ENCODE measurements around the gene NAV2. TPM values are rescaled to one million over a fixed set of nuclear protein-coding genes. Genes with fewer than 3 reads are reported as not detected.

NAV2 gene
- total RNA-seq, 2 donors from 2014 or later = 0.37 to 0.58 TPM

DNA sequence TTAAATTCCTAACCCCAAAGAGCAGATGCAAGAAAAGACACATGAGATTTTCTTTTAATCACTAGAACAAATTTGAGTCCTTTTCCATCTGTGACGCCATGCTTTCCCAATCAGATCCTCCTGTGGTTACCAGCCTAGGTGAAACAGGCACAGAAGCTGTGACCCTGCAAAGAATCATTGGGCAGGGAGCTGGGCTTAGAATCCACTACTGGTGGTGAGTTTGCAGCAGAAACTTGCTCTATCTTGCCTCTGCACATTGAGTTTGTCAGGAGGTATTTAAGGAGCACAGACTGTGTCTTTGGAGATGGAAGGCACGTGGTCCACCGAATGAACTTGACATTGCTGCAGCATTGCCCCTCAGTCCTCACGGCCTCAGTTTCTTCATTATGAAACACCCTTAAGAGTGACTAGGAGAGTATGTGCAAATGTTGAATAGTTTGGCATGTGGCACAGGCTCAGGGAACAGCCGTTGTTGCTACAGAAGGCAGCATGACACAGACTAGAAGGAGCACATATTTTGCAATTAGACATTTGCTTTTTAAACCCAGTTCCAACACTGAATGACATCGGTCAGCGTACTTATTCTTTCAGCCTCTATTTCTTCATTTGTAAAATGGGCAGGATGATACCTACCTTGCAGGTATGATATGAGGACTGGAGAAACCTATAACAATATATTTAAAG lies 320.1 kb downstream of the NAV2 start:
- no peak overlapping the region for H3K4me3 Mint-ChIP-seq
- no peak overlapping the region for H3K27ac Mint-ChIP-seq
- H3K4me1 Mint-ChIP-seq = no peaks in the 10 kb centered on the region
- peaks cover 11% of the 10 kb centered on the region for H3K27me3 Mint-ChIP-seq
- H3K36me3 Mint-ChIP-seq (ENCODE audit: low read depth) = no peaks in the 10 kb centered on the region
- no peak for ATAC-seq (replicated peaks)
- no peaks in the 10 kb centered on the region for H3K9me3 Mint-ChIP-seq

DNA sequence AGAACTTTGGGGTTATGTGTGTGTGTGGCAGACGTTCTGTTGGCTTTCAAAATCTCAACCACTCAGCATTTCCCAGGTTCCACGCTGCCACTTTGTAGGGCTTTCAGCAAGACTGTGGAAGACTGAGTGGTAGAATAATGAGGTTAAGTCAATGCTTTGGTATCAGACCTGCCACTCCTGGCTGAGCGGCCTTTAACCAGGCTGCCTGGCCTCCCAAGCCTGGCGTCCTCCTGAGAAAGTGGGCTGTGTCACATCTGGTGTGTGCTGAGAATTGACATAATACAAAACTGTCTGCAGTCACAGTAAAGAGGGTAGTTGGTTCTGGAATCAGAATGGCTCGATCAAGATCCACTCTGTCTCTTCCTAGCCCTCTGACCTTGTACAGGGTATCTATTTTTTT lies 321.2 kb downstream of the NAV2 start:
- no peaks in the 10 kb centered on the region for H3K36me3 Mint-ChIP-seq (ENCODE audit: low read depth)
- H3K4me1 Mint-ChIP-seq = no peaks in the 10 kb centered on the region
- H3K27ac Mint-ChIP-seq = no peak overlapping the region
- no peak for ATAC-seq (replicated peaks)
- no peaks in the 10 kb centered on the region for H3K9me3 Mint-ChIP-seq
- no peak overlapping the region for H3K4me3 Mint-ChIP-seq
- peaks cover 11% of the 10 kb centered on the region for H3K27me3 Mint-ChIP-seq

DNA sequence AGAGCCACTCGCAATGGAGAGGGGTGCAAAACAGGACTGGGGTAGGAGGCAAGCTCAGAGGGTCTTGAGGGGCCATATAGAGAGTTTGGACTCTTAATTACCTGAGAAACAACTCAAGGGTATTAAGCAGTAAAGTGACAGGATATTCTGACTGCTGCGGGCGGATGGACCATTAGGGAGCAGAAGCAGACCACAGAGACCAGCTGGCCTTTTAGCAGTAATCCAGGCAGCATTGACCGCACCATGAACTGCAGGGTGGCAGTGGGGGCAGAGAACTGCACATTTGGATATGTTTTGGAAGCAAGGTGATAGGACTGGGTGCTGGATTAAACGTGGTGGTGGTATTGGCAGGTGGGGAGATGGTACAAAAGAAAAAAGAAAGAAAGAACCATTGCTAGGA lies 322.3 kb downstream of the NAV2 start:
- no peaks in the 10 kb centered on the region for H3K4me1 Mint-ChIP-seq
- no peak for ATAC-seq (replicated peaks)
- H3K27ac Mint-ChIP-seq = no peak overlapping the region
- H3K36me3 Mint-ChIP-seq (ENCODE audit: low read depth) = no peaks in the 10 kb centered on the region
- peaks cover 11% of the 10 kb centered on the region for H3K27me3 Mint-ChIP-seq
- no peak overlapping the region for H3K4me3 Mint-ChIP-seq
- H3K9me3 Mint-ChIP-seq = no peaks in the 10 kb centered on the region

DNA sequence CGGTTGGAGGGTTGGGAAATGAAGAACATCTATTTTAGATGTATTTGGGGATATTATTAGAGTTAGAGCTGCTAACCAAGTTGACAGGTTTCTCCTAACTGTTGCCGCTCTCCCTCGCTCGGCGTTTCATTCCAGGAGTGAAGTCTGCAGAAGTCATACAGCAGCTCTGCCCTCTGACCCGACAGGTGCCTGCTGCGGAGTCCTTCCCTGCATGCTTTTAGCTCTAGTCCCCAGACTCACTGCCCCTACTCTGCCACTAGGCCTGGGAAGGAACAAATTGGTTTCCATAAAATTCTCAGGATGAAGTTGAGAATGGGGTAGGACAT lies 322.7 kb downstream of the NAV2 start:
- Mint-ChIP-seq H3K4me1 (no peaks in the 10 kb centered on the region), H3K27ac (no peak overlapping the region), H3K36me3 (ENCODE audit: low read depth) (no peaks in the 10 kb centered on the region), H3K27me3 (peaks cover 11% of the 10 kb centered on the region), H3K9me3 (no peaks in the 10 kb centered on the region), H3K4me3 (no peak overlapping the region)
- ATAC-seq (replicated peaks) = no peak

DNA sequence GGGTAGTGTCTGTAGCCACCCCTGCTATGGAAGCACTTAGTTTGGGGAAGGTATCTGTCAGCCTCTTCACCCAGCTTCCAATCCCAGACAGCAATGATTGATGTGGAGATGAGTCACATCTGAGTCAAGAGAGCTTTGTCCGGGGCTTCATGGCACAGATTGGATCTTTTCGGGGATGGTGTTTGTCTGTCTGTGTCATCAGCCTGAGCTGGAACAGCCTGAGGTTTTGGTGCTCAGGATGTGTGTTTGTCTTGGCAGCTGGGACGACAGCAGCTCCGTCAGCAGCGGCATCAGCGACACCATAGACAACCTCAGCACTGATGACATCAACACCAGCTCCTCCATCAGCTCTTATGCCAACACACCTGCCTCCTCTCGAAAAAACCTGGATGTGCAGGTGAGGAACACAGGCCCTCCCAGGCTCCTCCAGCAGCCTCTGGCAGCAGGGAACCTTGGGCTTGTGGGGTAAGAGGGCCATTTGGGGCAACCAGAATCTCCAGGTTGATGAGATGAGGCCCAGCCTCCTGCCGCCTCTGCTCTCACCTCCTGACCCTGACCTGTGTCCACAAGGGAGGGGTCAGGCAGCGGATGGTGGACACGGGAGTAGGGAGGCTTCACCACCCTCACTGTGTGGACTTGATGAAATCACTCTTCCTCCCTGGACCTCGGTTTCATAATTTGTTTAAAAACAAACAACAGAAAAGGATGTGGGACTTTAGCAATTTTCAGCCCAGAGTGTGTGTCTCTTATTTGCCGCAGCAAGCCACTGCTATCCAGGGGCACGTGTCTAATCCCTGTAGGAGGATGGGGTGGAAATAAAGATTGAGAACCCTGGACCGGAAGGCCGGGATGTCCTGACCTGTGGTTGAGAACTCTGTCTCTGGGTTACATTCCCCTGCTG lies 323.3 kb downstream of the NAV2 start:
- H3K9me3 Mint-ChIP-seq = no peaks in the 10 kb centered on the region
- no peaks in the 10 kb centered on the region for H3K4me1 Mint-ChIP-seq
- no peak overlapping the region for H3K4me3 Mint-ChIP-seq
- peaks cover 11% of the 10 kb centered on the region for H3K27me3 Mint-ChIP-seq
- no peaks in the 10 kb centered on the region for H3K36me3 Mint-ChIP-seq (ENCODE audit: low read depth)
- no peak for ATAC-seq (replicated peaks)
- no peak overlapping the region for H3K27ac Mint-ChIP-seq

DNA sequence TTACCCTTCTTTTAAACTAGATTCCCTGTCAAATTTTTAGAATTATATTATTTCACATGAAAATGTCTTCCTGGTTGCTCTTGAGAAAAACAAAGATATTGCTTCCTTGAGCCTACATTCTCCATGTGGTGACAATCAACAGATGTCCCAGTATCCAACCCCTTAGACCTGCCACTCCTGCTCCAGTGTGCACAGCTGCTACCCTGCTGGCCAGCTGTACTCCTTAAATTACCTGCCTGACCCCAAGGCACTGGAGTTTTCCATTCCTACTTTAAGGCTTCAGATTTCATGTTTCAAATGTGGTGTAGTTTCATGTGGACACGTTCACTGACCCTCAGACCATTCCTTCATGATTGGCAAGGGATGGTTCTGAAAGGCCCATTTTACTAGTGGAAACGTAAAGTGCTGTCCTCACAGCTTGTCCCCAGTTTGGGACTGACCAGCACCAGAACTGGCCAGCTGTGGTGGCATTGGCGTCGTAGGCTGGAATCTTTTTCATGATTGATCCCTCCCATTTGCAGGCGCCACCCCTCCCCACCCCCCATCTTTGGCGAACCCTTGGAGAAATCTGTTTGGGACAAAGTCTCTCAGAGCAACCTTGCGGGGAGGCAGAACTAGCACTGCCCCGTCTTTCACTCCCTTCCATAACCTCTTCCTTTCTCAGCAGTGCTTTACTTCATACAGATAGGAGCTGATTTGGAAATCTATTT lies 324.1 kb downstream of the NAV2 start:
- Mint-ChIP-seq H3K4me3 (no peak overlapping the region), H3K36me3 (ENCODE audit: low read depth) (no peaks in the 10 kb centered on the region), H3K4me1 (no peaks in the 10 kb centered on the region), H3K27ac (no peak overlapping the region), H3K27me3 (peaks cover 7% of the 10 kb centered on the region), H3K9me3 (no peaks in the 10 kb centered on the region)
- ATAC-seq (replicated peaks) = no peak

DNA sequence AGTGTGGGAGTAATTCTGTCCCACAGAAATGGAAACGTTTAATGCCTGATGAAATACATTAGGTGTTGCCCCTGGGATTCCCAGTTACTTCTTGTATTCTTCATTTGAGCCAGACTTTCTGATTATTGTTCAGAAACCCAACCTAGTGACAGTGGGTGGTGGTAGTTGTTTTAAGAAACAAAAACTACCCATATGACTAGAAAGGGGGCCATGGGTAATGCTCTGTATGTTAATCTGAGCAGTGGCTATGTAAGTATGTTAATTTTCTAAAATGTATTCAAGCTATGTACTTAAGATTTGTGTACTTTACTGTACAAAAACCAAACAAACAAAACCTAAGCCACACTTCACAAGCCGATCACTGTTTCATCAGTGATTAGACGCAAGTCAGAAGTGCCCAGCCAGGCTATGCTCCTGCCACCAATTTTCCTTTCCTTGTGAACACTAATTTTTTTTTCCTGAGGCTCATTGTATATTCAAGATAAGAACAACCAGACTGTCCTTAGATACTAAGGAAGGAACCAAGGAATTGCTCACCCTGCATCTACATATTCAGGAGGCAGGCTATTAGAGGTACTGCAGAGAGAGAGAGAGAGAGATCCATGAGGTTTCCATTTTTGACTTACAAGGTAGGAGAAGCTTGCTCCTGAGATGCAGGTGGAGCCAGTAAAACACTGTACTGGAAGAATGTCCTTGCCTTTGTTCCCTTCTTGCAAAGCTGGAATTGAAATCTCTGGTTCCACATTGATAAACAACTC lies 324.9 kb downstream of the NAV2 start:
- no peak overlapping the region for H3K4me3 Mint-ChIP-seq
- H3K27me3 Mint-ChIP-seq = peaks cover 7% of the 10 kb centered on the region
- ATAC-seq (replicated peaks) = peak; percentile 76
- H3K4me1 Mint-ChIP-seq = no peaks in the 10 kb centered on the region
- no peaks in the 10 kb centered on the region for H3K36me3 Mint-ChIP-seq (ENCODE audit: low read depth)
- H3K9me3 Mint-ChIP-seq = no peaks in the 10 kb centered on the region
- no peak overlapping the region for H3K27ac Mint-ChIP-seq

DNA sequence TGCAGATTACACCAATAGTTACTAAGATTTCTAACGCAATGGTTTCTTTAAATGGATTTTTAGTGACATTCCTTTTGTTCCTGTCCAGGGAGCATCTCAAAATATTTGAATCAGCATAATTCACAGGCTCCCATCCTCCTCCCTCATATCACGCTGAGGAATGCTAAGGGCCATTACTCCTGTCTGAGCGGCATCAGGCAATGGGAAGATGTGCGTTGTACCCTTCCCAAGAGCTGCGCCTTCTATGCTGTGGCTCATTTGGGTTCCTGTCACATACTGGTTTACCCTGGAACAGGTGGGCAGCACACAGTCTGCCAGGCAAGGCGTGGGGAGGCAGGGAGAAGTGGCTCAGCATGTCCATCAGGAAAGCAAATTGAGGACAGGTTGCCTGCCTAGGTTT lies 325.8 kb downstream of the NAV2 start:
- no peak for ATAC-seq (replicated peaks)
- Mint-ChIP-seq H3K9me3 (no peaks in the 10 kb centered on the region), H3K27ac (no peak overlapping the region)

DNA sequence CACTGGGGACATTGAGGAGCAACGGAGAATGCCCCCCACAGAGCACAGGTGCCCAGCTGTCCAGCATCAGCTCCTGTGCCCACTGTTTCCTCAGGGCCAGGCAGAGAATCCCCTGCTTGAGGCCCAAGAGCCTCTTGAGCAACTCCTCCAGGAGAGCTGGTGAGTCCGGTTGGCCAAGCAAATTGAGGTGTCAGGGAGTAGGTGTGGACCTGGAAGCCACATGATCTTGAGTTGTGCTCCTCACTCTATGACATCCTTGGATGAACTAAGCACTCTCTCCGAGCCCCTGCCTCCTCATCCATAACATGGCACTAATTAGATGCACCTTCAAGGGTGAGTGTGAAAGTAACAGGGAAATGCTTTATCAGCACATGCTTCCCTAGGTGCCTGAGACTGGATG lies 326.3 kb downstream of the NAV2 start:
- Mint-ChIP-seq H3K4me3 (no peak overlapping the region), H3K4me1 (no peaks in the 10 kb centered on the region), H3K9me3 (no peaks in the 10 kb centered on the region), H3K27ac (no peak overlapping the region), H3K36me3 (ENCODE audit: low read depth) (no peaks in the 10 kb centered on the region), H3K27me3 (peaks cover 7% of the 10 kb centered on the region)
- no peak for ATAC-seq (replicated peaks)

More for the DNA sequence above, 325.8 kb downstream of the NAV2 start:
- H3K27me3 Mint-ChIP-seq = peaks cover 7% of the 10 kb centered on the region
- no peak overlapping the region for H3K4me3 Mint-ChIP-seq
- H3K36me3 Mint-ChIP-seq (ENCODE audit: low read depth) = no peaks in the 10 kb centered on the region
- no peaks in the 10 kb centered on the region for H3K4me1 Mint-ChIP-seq

DNA sequence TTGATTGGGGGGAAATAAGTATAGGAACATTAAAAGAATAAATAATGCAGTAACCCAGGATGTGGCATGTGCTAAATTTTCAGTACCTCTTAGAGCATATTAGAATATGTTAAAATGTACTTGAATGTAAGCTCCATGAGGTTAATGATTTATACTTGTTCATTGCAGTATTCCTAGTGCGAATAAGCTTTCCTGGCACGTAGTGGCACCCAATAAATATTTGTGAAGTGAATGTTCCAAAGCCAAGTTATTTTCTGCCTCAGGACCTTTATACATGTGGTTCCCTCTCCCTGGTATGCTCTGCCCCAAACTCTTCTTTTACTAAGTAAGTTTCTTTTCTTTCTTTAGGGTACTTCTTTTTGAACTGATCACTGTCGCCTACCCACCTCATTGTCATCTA lies 328.9 kb downstream of the NAV2 start:
- Mint-ChIP-seq H3K4me3 (no peak overlapping the region), H3K9me3 (no peaks in the 10 kb centered on the region), H3K4me1 (no peaks in the 10 kb centered on the region), H3K27ac (no peak overlapping the region), H3K36me3 (ENCODE audit: low read depth) (no peaks in the 10 kb centered on the region), H3K27me3 (no peaks in the 10 kb centered on the region)
- no peak for ATAC-seq (replicated peaks)

DNA sequence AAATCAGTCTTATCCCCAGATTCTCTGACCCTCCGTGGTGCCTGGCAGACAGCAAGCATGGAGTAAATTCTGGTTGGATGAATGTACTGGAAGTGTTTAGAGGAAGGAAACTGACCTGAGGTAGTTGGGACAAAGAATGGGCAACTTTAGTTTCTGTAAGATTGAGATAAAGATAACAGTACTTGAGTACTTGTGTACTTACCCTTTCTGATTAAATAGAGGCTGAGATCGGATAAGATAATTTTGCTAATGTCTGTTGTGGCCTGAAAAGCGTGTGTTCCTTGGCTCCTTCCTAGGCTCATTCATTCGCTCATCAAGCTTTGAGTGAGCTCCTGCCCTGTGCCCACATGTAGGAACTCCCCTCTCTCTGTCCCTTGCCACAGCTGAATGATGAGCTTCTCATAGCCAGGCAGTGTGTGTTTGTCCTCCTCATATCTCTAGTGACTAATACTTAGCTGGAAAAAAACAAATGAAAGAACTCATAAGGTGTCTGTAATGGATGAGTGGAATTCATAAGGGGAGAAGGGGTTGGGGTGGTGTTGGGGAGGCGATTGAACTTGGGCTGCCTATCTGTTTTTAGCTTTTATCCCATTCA lies 329.5 kb downstream of the NAV2 start:
- H3K9me3 Mint-ChIP-seq = no peaks in the 10 kb centered on the region
- no peaks in the 10 kb centered on the region for H3K27me3 Mint-ChIP-seq
- ATAC-seq (replicated peaks) = peak; percentile 38
- H3K4me1 Mint-ChIP-seq = no peaks in the 10 kb centered on the region
- no peaks in the 10 kb centered on the region for H3K36me3 Mint-ChIP-seq (ENCODE audit: low read depth)
- H3K4me3 Mint-ChIP-seq = no peak overlapping the region
- H3K27ac Mint-ChIP-seq = no peak overlapping the region

DNA sequence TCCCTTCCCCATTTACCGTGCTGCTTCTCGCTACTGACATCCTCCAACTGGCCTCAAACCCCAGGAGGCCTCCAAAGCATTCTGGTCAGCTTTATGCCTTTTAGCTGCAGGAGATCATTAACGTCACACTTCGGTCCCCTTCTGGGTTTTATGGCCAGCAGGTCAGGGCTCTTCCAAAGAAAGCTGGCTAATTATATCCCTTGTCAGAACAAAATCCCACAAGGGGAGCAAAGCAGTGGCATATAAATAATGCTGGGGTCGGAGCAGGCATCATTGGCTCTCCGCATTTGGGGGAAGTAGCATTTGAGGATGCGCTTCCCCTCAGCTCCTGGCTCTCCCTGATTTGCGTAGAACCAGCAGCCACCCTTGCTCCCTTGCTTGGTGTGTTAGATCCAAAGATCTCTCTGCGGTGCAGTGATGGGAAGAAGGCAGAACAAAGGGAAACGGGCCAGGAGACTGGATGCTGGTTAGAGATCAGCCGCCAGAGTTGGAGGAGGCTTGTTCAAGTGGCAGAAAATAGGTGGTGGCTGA lies 330.2 kb downstream of the NAV2 start:
- Mint-ChIP-seq H3K9me3 (no peaks in the 10 kb centered on the region), H3K4me3 (no peak overlapping the region), H3K36me3 (ENCODE audit: low read depth) (no peaks in the 10 kb centered on the region), H3K4me1 (no peaks in the 10 kb centered on the region), H3K27ac (no peak overlapping the region), H3K27me3 (no peaks in the 10 kb centered on the region)
- no peak for ATAC-seq (replicated peaks)

DNA sequence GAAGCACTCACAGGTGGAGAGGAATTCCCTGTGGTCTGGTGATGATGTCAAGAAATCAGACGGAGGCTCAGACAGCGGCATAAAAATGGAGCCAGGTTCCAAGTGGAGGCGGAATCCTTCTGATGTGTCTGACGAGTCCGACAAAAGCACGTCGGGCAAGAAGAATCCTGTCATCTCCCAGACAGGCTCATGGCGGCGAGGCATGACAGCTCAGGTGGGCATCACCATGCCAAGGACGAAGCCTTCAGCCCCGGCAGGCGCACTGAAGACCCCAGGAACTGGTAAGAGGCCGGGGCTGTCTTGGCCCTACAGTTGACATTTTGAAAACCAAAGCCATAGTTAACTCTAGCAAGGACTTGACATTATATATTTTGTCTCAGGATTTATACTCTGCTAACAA lies 331.4 kb downstream of the NAV2 start:
- no peaks in the 10 kb centered on the region for H3K36me3 Mint-ChIP-seq (ENCODE audit: low read depth)
- H3K9me3 Mint-ChIP-seq = no peaks in the 10 kb centered on the region
- no peaks in the 10 kb centered on the region for H3K4me1 Mint-ChIP-seq
- no peak for ATAC-seq (replicated peaks)
- no peaks in the 10 kb centered on the region for H3K27me3 Mint-ChIP-seq
- H3K4me3 Mint-ChIP-seq = no peak overlapping the region
- no peak overlapping the region for H3K27ac Mint-ChIP-seq
